ENCODE results near the gene SOWAHC.
"Not testable (repeated sequence)": the region's sequence is repeated elsewhere in the genome, so short reads cannot be mapped to it uniquely, and the experiment has no call there.

Gene SOWAHC

DNA sequence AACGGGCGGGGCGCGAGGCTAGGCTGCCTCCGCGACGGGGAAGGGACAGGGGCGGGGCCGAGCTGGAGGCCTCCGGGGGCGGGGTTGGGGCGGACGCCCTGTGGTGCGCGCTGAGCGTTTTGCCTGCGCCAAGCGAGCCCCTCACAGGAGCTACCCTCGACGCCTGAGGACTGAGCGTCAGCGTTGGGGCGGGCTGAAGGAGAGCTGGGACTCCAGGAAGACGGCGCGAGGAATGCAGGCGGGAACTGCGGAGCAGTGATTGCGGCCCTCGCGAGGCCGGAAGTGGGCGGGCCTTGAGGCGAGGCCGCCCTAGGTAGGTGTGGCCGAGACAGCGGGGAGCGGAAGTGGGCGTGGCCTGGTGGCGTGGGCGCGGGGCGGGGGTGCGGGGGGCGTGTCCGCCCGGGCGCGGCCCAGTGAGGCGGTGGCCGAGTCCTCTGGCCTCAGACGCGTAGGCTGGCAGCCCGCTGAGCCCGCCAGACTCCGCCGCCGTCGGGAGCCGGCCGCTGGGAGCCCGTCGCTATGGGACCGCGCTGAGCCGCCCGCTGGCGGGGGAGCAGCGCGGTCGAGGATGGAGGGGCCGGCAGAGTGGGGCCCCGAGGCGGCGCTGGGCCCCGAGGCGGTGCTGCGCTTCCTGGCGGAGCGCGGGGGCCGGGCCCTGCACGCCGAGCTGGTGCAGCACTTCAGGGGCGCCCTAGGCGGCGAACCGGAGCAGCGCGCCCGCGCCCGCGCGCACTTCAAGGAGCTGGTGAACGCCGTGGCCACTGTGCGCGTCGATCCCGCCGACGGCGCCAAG, at the start of gene SOWAHC, which contains the start of gene SEPTIN10:
TSS of gene SOWAHC (plus strand) at position 443 of the 793 bp plus-strand sequence. CDS start at position 569, 126 bp downstream.
TSS of gene SEPTIN10 (minus strand) at position 45 of the 793 bp plus-strand sequence. CDS start 139 bp downstream, outside the sequence.
- DNase-seq (ENCODE audit: low read depth, low spot score), result peak; percentile 25

DNA sequence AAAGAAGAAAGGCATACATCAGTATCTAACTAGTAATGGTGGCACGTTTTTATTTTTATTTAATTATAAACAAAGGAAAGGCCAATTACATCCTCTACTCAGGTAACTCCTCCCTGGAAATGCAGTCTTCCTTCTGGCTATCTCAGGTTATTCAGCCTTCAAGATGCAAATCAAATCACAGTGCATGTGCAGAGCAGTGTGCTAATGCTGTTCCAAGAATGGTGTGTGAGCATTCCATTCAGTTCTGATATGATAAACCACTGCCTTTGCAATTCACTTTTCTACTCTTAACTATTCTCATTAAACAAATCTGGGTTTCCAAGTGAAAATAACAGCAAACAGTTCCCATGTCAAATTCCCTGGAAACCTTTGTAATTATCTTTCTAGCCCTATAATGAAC, 38.8 kb upstream of the SOWAHC start:
- no peak for DNase-seq (ENCODE audit: low read depth, low spot score)

DNA sequence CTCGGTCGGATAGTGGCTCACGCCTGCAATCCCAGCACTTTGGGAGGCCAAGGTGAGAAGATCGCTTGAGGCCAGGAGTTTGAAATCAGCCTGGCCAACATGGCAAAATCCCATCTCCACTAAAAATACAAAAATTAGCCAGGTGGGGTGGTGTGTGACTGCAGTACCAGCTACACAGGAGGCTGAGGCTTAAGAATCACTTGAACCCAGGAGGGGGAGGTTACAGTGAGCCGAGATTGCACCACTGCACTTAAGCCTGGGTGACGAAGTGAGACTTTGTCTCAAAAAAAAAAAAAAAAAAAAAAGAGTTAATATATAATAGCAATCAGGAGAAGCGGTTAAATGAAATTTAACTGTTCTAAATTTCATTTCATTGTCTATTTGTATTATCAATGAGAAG, 36.5 kb upstream of the SOWAHC start:
- not testable (repeated sequence) for DNase-seq (ENCODE audit: low read depth, low spot score)

DNA sequence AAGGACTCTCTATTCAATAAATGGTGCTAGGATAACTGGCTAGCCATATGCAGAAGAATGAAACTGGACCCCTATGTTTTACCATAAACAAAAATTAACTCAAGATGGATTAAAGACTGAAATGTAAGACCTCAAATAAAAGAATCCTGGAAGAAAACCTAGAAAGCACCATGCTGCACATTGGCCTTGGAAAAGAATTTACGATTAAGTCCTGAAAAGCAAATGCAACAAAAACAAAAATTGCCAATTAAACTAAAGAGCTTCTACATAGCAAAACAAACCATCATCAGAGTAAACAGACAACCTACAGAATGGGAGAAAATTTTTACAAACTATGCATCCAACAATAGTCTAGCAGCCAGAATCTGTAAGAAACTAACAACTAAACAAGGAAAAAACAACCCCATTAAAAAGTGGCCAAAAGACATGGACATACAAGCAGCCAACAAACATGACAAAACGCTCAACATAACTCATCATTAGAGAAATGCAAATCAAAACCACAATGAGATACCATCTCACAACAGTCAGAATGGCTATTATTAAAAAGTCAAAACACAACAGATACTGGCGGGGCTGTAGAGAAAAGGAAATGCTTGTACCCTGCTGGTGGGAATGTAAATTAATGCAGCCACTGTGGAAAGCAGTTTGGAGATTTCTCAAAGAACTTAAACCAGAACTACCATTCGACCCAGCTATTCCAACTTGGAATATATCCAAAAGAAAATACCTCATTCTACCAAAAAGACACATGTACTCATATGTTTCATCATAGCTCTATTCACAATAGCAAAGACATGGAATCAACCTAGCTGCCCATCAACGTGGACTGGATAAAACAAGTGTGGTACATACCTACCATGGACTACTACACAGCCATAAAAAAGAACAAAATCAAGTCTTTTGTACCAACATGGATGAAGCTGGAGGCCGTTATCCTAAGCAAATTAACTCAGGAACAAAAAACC, 31.0 kb upstream of the SOWAHC start:
- no peak for DNase-seq (ENCODE audit: low read depth, low spot score)

DNA sequence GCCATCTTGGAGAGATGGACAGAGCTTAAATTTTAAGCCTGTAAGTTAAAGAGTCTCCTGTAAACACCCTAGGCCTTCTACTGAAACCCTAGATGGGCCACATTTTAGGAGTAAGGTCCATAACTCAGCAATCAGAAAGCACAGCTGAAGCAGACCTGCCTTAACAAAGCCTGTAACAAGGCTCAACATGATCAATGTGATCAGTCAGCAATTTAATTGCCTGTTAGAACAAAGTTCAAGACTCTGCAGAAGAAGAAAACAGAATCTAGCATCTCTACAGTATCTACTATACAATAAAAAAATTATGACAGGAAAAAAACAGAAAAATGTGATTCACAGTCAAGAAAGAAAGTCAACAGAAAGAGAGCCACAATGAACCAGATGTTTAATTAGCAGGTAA, 27.5 kb upstream of the SOWAHC start:
- no peak for DNase-seq (ENCODE audit: low read depth, low spot score)

DNA sequence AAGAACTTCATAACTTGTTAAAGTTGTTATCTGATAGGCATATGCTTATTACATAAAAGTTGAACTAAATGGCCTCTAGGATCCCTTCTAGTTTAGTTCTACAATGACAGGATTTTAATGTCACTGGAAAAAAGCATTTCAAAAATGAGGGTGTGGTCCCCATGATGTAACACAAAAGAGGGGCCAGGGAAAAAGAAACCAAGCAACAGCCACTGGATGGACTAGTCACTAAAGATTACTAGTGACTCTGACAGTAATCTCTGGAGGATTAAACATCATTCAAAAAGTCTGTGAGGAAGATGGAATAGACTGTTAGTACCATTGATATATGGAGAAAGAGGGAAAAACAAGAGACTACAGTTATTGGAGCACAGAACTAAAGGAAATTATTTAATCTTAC, 23.0 kb upstream of the SOWAHC start:
- DNase-seq (ENCODE audit: low read depth, low spot score), result no peak

DNA sequence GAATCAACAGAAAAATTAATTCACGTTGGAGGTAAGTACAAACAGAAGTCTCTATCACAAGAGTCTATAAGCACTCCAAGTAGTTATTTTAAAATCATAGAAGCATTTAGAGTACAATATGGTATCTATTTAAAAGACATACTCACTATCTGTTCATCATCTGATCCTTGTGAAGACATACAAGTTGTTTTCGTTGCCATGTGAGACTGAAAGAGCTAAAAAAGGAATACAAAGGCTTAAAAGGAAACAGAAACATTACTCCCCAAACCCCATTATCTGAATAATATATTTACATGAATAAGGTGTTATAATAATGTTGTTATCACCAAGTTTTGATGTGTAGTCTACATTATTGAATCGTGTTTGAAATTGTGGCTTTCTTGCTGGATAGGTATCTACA, 21.3 kb upstream of the SOWAHC start:
- DNase-seq (ENCODE audit: low read depth, low spot score), result no peak

GRCh38 chr2:109594246-109594885, 19.8 kb upstream of the SOWAHC start:
- DNase-seq (ENCODE audit: low read depth, low spot score), result no peak

- DNase-seq (ENCODE audit: low read depth, low spot score), result no peak
Measured at GRCh38 chr2:109595644-109596043, 18.5 kb upstream of the SOWAHC start.

DNA sequence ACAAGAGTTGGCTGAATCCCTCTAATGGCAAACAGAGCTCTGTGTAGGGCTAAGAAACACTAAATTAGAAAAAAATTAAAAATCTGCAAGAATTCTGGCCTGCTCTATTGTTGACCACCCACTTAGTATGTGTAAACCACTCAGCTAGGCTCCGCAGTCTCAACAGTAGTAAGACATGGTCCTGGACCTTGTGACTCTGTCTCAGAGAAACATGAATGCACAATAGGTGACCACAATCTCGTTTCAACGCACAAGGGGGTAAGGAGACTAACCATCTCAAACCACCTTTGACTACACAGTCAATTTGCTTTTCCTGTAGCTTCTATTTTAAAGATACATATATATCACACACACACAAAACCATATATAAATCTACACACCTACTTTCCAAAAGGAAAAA, 16.9 kb upstream of the SOWAHC start:
- no peak for DNase-seq (ENCODE audit: low read depth, low spot score)

GRCh38 chr2:109601783-109602182, 12.4 kb upstream of the SOWAHC start:
- no peak for DNase-seq (ENCODE audit: low read depth, low spot score)

GRCh38 chr2:109602617-109603188, 11.5 kb upstream of the SOWAHC start:
- DNase-seq (ENCODE audit: low read depth, low spot score), result no peak

- DNase-seq (ENCODE audit: low read depth, low spot score), result no peak
Measured at GRCh38 chr2:109604597-109604996, 9.6 kb upstream of the SOWAHC start.

GRCh38 chr2:109607766-109608165, 6.4 kb upstream of the SOWAHC start:
- no peak for DNase-seq (ENCODE audit: low read depth, low spot score)

GRCh38 chr2:109609352-109610024, 4.7 kb upstream of the SOWAHC start:
- no peak for DNase-seq (ENCODE audit: low read depth, low spot score)

GRCh38 chr2:109611467-109612095, 2.6 kb upstream of the SOWAHC start:
- no peak for DNase-seq (ENCODE audit: low read depth, low spot score)

DNA sequence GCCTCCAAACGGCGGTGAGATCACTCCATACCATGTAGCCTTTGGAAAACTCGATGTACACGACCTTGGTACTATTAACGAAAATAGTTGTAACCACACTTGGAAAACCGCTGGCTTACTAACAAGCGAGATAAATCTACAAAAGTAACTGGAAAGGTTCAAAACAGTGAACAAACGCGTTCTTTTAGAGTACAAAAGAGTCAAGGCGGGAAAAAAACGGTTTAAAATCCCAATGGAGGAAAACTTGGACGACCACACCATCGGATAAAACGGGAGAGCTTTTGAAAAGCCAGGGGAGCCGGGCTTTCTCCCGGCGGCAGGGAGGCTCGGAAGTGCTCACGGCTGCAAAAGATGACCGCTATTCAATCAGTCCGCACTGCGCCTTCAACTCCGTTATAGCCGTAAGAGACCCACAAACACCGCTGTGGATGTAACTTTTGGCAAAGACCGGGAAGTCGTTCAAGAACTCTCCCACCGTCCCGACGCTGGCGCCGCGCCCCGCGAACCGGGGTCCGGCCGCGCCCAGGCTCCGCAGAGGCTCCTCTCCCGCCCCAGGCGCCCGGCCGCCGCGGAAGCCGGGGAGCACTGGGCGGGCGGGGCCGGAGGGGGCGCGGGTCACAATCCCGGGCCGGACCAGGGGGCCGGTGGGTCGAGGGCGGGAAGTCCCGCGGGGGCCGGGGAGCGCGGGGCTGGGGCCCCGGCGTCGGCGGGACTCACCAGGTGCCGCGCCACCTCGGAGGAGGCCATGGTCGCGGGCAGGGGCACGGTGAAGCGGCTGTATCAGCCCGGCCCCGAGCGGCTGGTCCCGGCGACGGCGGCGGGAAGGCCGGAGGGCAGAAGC, 863 bp upstream of the SOWAHC start:
- no peak for DNase-seq (ENCODE audit: low read depth, low spot score)

DNA sequence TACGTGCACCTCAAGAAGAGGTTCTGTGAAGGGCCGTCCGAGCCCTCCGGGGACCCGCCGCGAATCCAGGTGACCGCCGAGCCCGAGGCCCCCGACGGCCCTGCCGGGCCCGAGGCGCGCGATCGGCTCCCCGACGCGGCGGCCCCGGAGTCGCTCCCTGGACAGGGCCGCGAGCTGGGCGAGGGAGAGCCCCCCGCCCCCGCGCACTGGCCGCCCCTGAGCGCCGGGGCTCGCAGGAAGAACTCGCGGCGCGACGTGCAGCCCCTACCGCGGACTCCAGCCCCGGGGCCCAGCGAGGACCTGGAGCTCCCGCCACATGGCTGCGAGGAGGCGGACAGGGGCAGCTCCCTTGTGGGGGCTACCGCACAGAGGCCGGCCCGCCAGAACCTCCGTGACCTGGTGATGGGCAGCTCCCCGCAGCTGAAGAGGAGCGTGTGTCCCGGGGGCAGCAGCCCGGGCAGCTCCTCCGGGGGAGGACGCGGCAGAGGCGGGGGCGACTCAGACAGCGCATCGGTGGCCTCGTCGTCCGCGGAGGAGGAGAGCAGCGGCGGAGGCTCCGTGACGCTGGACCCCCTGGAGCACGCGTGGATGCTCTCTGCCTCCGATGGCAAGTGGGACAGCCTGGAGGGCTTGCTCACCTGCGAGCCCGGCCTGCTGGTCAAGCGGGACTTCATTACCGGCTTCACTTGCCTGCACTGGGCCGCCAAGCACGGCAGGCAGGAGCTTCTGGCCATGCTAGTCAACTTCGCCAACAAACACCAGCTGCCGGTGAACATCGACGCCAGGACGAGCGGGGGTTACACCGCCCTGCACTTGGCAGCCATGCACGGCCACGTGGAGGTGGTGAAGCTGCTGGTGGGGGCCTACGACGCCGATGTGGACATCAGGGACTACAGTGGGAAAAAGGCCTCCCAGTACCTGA, 812 bp downstream of the SOWAHC start:
- DNase-seq (ENCODE audit: low read depth, low spot score), result no peak
